Hepatocyte (in vitro differentiated cells): ENCODE data around the gene TBL1X. TPM values are rescaled to one million over a fixed set of nuclear protein-coding genes. Genes with fewer than 3 reads are reported as not detected.

Source experiments
- DNase-seq: peaks from one replicate; pipeline ENCODE4 v3.0.0-alpha.2; 2016; ENCODE audit warnings: low spot score
- H2AFZ ChIP-seq: fragments of 200-600 bp; sonication (generic); 2 replicates; pipeline ENCODE4 v1.6.0; 2016; ENCODE audit warnings: antibody characterized with exemption, mild to moderate bottlenecking
- H3K27ac ChIP-seq: fragments of 200-600 bp; sonication (generic); 2 replicates; pipeline ENCODE4 v1.5.1; 2016; ENCODE audit warnings: mild to moderate bottlenecking
- H3K27me3 ChIP-seq: fragments of 200-600 bp; sonication (generic); 2 replicates; pipeline ENCODE4 v1.6.1; 2016
- H3K36me3 ChIP-seq: fragments of 200-600 bp; sonication (generic); replicated peaks from 2 replicates; pipeline ENCODE4 v1.5.1; 2016; ENCODE audit warnings: low read depth; ENCODE audit not compliant: insufficient read depth
- H3K4me1 ChIP-seq: fragments of 200-600 bp; sonication (generic); 2 replicates; pipeline ENCODE4 v1.5.1; 2016; ENCODE audit warnings: mild to moderate bottlenecking, moderate library complexity; ENCODE audit not compliant: insufficient read depth
- H3K4me2 ChIP-seq: fragments of 200-600 bp; sonication (generic); 2 replicates; pipeline ENCODE4 v1.6.0; 2016
- H3K4me3 ChIP-seq: fragments of 200-600 bp; sonication (generic); 2 replicates; pipeline ENCODE4 v1.5.1; 2016; ENCODE audit warnings: mild to moderate bottlenecking
- H3K79me2 ChIP-seq: fragments of 200-600 bp; sonication (generic); 2 replicates; pipeline ENCODE4 v1.6.0; 2017; ENCODE audit warnings: mild to moderate bottlenecking
- H3K9me2 ChIP-seq: fragments of 200-600 bp; sonication (generic); replicated peaks from 2 replicates; pipeline ENCODE4 v1.6.0; 2017; ENCODE audit warnings: mild to moderate bottlenecking; ENCODE audit not compliant: insufficient read depth
- H3K9me3 ChIP-seq: fragments of 200-600 bp; sonication (generic); 2 replicates; pipeline ENCODE4 v1.5.1; 2016; ENCODE audit warnings: low read depth, mild to moderate bottlenecking
- H4K20me1 ChIP-seq: fragments of 200-600 bp; sonication (generic); 2 replicates; pipeline ENCODE4 v1.6.0; 2016; ENCODE audit warnings: mild to moderate bottlenecking; ENCODE audit not compliant: insufficient read depth, poor library complexity, severe bottlenecking
- CTCF ChIP-seq: fragments of 200-600 bp; sonication (generic); IDR thresholded peaks from 2 replicates; pipeline ENCODE4 v1.5.1; 2016; ENCODE audit warnings: antibody characterized with exemption, mild to moderate bottlenecking; ENCODE audit not compliant: poor library complexity
- EZH2 ChIP-seq: fragments of 200-600 bp; sonication (generic); IDR thresholded peaks from 2 replicates; pipeline ENCODE4 v1.6.1; 2016; ENCODE audit warnings: antibody characterized with exemption, mild to moderate bottlenecking, borderline replicate concordance
- EZH2phosphoT487 ChIP-seq: fragments of 200-600 bp; sonication (generic); IDR thresholded peaks from one replicate; pipeline ENCODE4 v1.6.1; 2018; ENCODE audit warnings: antibody characterized with exemption, mild to moderate bottlenecking, low read depth, moderate library complexity; ENCODE audit not compliant: unreplicated experiment, severe bottlenecking
- WGBS: methylation state at CpG from one replicate; pipeline ENCODE4 v1.1.6; 2016; ENCODE audit warnings: low lambda C conversion rate; ENCODE audit errors: missing lambda C conversion rate; 5-methylcytosine and 5-hydroxymethylcytosine counted together
- polyA plus RNA-seq: library from polyadenylated mRNA; unstranded; fragments of >200 nt; fragmentation: Nextera tagmentation; extraction: Ambion mirVana; gene quantifications from 2 replicates; pipeline ENCODE4 v1.2.1, GENCODE V29; 2016
- total RNA-seq: library from RNA; depleted of rRNA; stranded (reverse); fragments of >200 nt; gene quantifications from 2 replicates; pipeline ENCODE4 v1.2.3, GENCODE V29; 2014

Gene TBL1X
- total and polyA plus RNA-seq, 2 experiments from 2014 or later, result 14.9 to 16.0 TPM

- no peak overlapping the region for H3K27ac ChIP-seq
- no peaks in the 10 kb centered on the region for H3K9me2 ChIP-seq
- no peak overlapping the region for H3K4me2 ChIP-seq
- 57% methylated on average over 6 of the region's 6 CpGs for WGBS
- no peak overlapping the region for H2AFZ ChIP-seq
- no peaks in the 10 kb centered on the region for H4K20me1 ChIP-seq
- H3K9me3 ChIP-seq, result no peaks in the 10 kb centered on the region
- H3K36me3 ChIP-seq, result no peaks in the 10 kb centered on the region
- H3K4me1 ChIP-seq, result no peaks in the 10 kb centered on the region
- H3K79me2 ChIP-seq, result no peaks in the 10 kb centered on the region
- TF ChIP-seq CTCF, result no peak
- no peak for TF ChIP-seq EZH2
- no peak for TF ChIP-seq EZH2phosphoT487
- no peaks in the 10 kb centered on the region for H3K27me3 ChIP-seq
- H3K4me3 ChIP-seq, result no peak overlapping the region
- no peak for DNase-seq
Observed at GRCh38 chrX:9656277-9656676, 191.4 kb downstream of the TBL1X start.

GRCh38 chrX:9656871-9657270, 192.0 kb downstream of the TBL1X start:
- Histone ChIP-seq H4K20me1 (no peaks in the 10 kb centered on the region), H2AFZ (no peak overlapping the region), H3K27ac (no peak overlapping the region), H3K4me2 (no peak overlapping the region), H3K27me3 (no peaks in the 10 kb centered on the region), H3K4me3 (no peak overlapping the region), H3K4me1 (no peaks in the 10 kb centered on the region), H3K79me2 (no peaks in the 10 kb centered on the region), H3K9me2 (no peaks in the 10 kb centered on the region), H3K9me3 (no peaks in the 10 kb centered on the region), H3K36me3 (no peaks in the 10 kb centered on the region)
- DNase-seq, result no peak
- WGBS, result 56% methylated on average over 3 of the region's 3 CpGs
- TF ChIP-seq EZH2phosphoT487 (no peak), EZH2 (no peak), CTCF (no peak)

GRCh38 chrX:9657590-9658256, 192.9 kb downstream of the TBL1X start:
- 90% methylated on average over 6 of the region's 6 CpGs for WGBS
- no peak overlapping the region for H3K4me3 ChIP-seq
- H3K9me2 ChIP-seq, result no peaks in the 10 kb centered on the region
- no peaks in the 10 kb centered on the region for H3K27me3 ChIP-seq
- no peak overlapping the region for H2AFZ ChIP-seq
- H3K9me3 ChIP-seq, result no peaks in the 10 kb centered on the region
- H3K4me2 ChIP-seq, result no peak overlapping the region
- DNase-seq, result no peak
- TF ChIP-seq EZH2phosphoT487 (no peak), EZH2 (no peak), CTCF (no peak)
- no peaks in the 10 kb centered on the region for H3K79me2 ChIP-seq
- H3K4me1 ChIP-seq, result no peaks in the 10 kb centered on the region
- no peaks in the 10 kb centered on the region for H3K36me3 ChIP-seq
- H4K20me1 ChIP-seq, result no peaks in the 10 kb centered on the region
- no peak overlapping the region for H3K27ac ChIP-seq
